ENCODE measurements around the gene MMP21. TPM values are rescaled to one million over a fixed set of nuclear protein-coding genes. Genes with fewer than 3 reads are reported as not detected.

MMP21 gene
- total RNA-seq, 1 donor from 2014 or later, result 0.35 TPM

DNA sequence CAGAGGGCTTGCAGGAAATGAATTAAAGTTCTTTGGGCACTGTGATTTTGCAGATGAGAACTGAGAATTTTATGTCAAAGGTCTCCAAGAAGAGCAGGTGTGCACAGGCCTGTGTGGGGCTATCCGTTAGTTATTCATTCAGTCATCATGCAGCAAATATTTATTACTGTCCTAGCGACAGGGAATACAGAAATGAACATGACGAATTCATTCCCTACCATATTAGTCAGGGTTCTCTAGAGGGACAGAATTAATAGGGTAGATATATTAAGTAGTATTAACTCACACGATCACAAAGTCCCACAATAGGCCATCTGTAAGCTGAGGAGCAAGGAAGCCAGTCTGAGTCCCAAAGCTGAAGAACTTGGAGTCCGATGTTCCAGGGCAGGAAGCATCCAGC, 2.9 kb upstream of the MMP21 start:
- POLR2A ChIA-PET, result interaction anchor here (0.6 kb wide), 1 partner anchor 220 kb away, joined by 5 read pairs; no protein-coding TSS in a partner anchor

DNA sequence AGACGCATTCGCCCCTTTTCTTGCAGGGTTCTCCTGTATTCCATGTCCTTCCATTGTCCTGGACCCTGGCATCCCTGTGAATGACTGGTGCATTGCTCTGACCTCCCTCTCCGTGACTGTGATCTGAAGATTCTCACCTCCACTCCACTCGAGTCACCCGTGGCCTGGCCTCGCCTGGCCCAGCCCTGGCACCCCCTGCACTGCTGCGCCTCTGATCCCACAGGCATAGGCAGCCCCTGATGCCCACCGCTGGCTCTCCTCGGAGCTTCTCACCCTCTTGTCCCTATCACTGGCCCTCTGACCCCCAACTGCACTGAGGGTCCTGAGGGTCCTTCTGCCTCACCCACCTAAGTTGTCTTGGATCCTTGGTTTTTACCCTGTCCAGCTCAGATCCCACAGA, 2.2 kb upstream of the MMP21 start:
- ChIA-PET POLR2A (no interaction called here), CTCF (no interaction called here)
- ATAC-seq (ENCODE audit: low read depth), result no peak
- H3K27me3 Mint-ChIP-seq, result peaks cover 3% of the 10 kb centered on the region
- no peak overlapping the region for H3K4me3 Mint-ChIP-seq
- H3K36me3 Mint-ChIP-seq (ENCODE audit: low read depth), result no peaks in the 10 kb centered on the region
- intact Hi-C loops (cut with micrococcal nuclease), result no loop called here
- TF ChIP-seq, protein P1, sequence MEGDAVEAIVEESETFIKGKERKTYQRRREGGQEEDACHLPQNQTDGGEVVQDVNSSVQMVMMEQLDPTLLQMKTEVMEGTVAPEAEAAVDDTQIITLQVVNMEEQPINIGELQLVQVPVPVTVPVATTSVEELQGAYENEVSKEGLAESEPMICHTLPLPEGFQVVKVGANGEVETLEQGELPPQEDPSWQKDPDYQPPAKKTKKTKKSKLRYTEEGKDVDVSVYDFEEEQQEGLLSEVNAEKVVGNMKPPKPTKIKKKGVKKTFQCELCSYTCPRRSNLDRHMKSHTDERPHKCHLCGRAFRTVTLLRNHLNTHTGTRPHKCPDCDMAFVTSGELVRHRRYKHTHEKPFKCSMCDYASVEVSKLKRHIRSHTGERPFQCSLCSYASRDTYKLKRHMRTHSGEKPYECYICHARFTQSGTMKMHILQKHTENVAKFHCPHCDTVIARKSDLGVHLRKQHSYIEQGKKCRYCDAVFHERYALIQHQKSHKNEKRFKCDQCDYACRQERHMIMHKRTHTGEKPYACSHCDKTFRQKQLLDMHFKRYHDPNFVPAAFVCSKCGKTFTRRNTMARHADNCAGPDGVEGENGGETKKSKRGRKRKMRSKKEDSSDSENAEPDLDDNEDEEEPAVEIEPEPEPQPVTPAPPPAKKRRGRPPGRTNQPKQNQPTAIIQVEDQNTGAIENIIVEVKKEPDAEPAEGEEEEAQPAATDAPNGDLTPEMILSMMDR (IDR thresholded peaks at IDR 0.05), result no peak
- H3K27ac Mint-ChIP-seq, result no peak overlapping the region
- H3K9me3 Mint-ChIP-seq, result no peaks in the 10 kb centered on the region
- no peak for DNase-seq
- H3K4me1 Mint-ChIP-seq, result no peaks in the 10 kb centered on the region

More for the DNA sequence above, 2.9 kb upstream of the MMP21 start:
- CTCF ChIA-PET, result no interaction called here
- H3K4me3 Mint-ChIP-seq, result no peak overlapping the region
- no peaks in the 10 kb centered on the region for H3K4me1 Mint-ChIP-seq
- H3K27me3 Mint-ChIP-seq, result peaks cover 3% of the 10 kb centered on the region
- H3K9me3 Mint-ChIP-seq, result no peaks in the 10 kb centered on the region
- DNase-seq (no peak), ATAC-seq (ENCODE audit: low read depth) (no peak)
- no peaks in the 10 kb centered on the region for H3K36me3 Mint-ChIP-seq (ENCODE audit: low read depth)
- H3K27ac Mint-ChIP-seq, result no peak overlapping the region
- TF ChIP-seq, protein P1 (IDR thresholded peaks at IDR 0.05), result no peak
- intact Hi-C loops (cut with micrococcal nuclease), result no loop called here

DNA sequence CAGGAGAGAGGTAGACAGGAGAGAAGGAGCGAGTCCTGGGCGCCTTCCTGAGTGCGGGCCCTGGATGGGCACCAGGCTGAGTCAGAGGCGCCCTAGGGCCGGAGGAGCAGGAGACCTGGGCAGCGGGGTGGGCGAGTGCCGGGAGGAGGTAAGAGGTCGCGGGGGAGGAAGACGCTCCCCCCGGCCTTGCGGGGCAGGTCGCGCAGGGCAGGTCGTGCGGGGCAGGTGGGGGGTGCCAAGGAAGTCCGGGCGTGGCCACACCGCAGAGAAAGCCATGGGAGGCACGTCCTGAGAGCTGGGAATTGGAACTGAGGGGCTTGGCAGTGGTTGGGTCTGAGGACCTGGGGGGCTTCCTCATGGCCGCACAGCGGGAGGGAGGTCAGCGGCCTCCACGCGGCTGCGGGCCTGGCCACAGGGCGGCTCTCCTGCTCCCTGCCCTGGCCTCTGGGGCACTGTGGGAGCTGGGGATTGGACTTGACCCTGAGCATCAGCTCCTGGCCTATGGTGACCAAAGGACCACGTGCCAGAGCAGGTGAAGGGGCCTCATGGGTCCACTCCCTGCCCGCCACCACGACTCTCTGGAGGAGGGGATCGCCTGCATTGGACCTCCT, 935 bp downstream of the MMP21 start:
- no peaks in the 10 kb centered on the region for H3K4me1 Mint-ChIP-seq
- H3K4me3 Mint-ChIP-seq, result no peak overlapping the region
- intact Hi-C loops (cut with micrococcal nuclease), result no loop called here
- H3K27ac Mint-ChIP-seq, result no peak overlapping the region
- no peaks in the 10 kb centered on the region for H3K9me3 Mint-ChIP-seq
- H3K36me3 Mint-ChIP-seq (ENCODE audit: low read depth), result no peaks in the 10 kb centered on the region
- H3K27me3 Mint-ChIP-seq, result peaks cover 3% of the 10 kb centered on the region
- ChIA-PET CTCF (no interaction called here), POLR2A (no interaction called here)
- DNase-seq (no peak), ATAC-seq (ENCODE audit: low read depth) (no peak)
- TF ChIP-seq, protein P1 (IDR thresholded peaks at IDR 0.05), result no peak

DNA sequence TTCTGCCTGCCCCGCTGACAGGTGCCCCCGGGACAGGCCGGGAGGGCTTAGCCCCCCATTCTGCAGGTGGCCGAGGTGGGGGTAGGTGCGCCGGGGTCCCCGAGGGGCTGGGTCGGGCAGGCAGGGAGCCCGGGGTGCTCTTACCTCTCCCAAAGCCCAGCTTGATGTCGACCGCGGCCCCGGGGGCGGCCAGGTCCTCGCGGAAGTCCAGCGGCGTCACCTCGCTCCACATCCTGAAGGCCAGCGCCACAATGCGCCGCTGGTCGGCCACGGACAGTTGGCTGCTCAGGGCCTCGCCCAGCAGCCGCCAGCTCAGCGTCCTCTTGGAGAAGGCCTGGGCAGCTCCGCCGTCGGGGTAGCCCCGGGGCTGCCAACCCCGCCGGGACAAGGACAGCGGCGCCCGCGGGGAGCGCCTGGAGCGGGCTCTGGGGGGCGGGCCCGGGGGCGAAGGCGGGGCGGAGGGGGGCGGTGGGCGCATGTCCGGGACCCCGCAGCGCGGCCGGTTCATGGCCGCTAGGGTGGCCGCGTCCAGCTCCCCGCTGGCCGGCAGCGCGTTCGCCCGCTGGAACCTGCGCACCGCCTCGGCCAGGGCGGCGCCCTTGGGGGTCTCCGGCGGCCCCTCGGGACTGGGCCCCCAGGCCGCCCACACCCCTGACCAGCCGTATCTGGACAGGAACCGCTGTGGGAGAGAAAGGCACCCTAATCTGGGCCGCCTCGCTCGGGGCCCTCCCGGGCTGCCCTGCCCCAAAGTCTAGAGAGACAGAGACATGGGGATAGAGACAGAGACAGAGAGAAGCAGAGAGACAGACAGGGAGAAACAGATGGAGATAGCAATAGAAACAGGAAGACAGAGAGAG, 1.7 kb downstream of the MMP21 start:
- no peaks in the 10 kb centered on the region for H3K9me3 Mint-ChIP-seq
- peaks cover 3% of the 10 kb centered on the region for H3K27me3 Mint-ChIP-seq
- ATAC-seq (ENCODE audit: low read depth) (no peak), DNase-seq (no peak)
- TF ChIP-seq, protein P1 (IDR thresholded peaks at IDR 0.05), result no peak
- intact Hi-C loops (cut with micrococcal nuclease), result no loop called here
- CTCF ChIA-PET, result no interaction called here
- no peak overlapping the region for H3K4me3 Mint-ChIP-seq
- POLR2A ChIA-PET, result no interaction called here
- H3K36me3 Mint-ChIP-seq (ENCODE audit: low read depth), result no peaks in the 10 kb centered on the region
- H3K4me1 Mint-ChIP-seq, result no peaks in the 10 kb centered on the region
- H3K27ac Mint-ChIP-seq, result no peak overlapping the region

DNA sequence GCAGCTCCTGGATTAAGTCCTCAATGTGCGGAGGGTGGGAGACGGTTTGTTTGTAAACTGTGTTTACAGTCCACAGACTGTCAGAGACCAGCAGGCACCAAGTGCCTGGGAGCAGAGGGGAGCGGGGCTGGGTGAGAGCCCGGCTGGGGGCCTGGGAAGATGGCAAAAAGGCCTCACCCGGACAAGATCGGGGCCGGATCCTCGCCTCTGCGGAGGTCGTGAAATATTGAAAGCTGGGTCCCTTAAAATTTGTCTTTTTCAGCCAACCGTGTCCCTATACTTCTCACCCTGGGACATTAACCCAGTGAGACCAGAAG, 2.8 kb downstream of the MMP21 start:
- ChIA-PET CTCF (no interaction called here), POLR2A (no interaction called here)
- H3K4me3 Mint-ChIP-seq, result no peak overlapping the region
- DNase-seq (no peak), ATAC-seq (ENCODE audit: low read depth) (no peak)
- peaks cover 2% of the 10 kb centered on the region for H3K36me3 Mint-ChIP-seq (ENCODE audit: low read depth)
- H3K9me3 Mint-ChIP-seq, result no peaks in the 10 kb centered on the region
- H3K27me3 Mint-ChIP-seq, result peaks cover 3% of the 10 kb centered on the region
- intact Hi-C loops (cut with micrococcal nuclease), result no loop called here
- TF ChIP-seq, protein P1 (IDR thresholded peaks at IDR 0.05), result no peak
- no peaks in the 10 kb centered on the region for H3K4me1 Mint-ChIP-seq
- H3K27ac Mint-ChIP-seq, result no peak overlapping the region
